GM18507 (cell line): ENCODE measurements around the gene INS.
"Not testable (repeated sequence)": the region's sequence is repeated elsewhere in the genome, so short reads cannot be mapped to it uniquely, and the experiment has no call there.

ENCODE experiments used
- DNase-seq: peaks from one replicate; pipeline ENCODE4 v3.0.0; 2011; ENCODE audit warnings: low read depth; ENCODE audit not compliant: insufficient read length; ENCODE audit errors: extremely low spot score
- FAIRE-seq: peaks from 2 replicates; lab custom pipeline; 2011; peaks lifted over from hg19 to GRCh38; lab: Jason Lieb, UNC

Gene INS

GRCh38 chr11:2126520-2127085 is 34.4 kb downstream of the INS start:
- DNase-seq (no peak), FAIRE-seq (no peak)

- FAIRE-seq, DNase-seq: not testable (repeated sequence)
Measured at GRCh38 chr11:2124736-2125484, 36.1 kb downstream of the INS start.

- DNase-seq (no peak), FAIRE-seq (no peak)
Measured at GRCh38 chr11:2123628-2123960, 37.4 kb downstream of the INS start.

GRCh38 chr11:2122907-2123627 is 37.9 kb downstream of the INS start:
- FAIRE-seq (no peak), DNase-seq (no peak)

- DNase-seq (no peak), FAIRE-seq (no peak)
Measured at GRCh38 chr11:2122222-2122906, 38.6 kb downstream of the INS start.

GRCh38 chr11:2121227-2122130 is 39.5 kb downstream of the INS start:
- no peak for FAIRE-seq

GRCh38 chr11:2120359-2121100 is 40.5 kb downstream of the INS start:
- FAIRE-seq (no peak), DNase-seq (no peak)

More at GRCh38 chr11:2121227-2122130, 39.5 kb downstream of the INS start:
- no peak for DNase-seq

- FAIRE-seq, result no peak
- no peak for DNase-seq
Measured at GRCh38 chr11:2118677-2119076, 42.3 kb downstream of the INS start.

GRCh38 chr11:2116680-2117079 is 44.3 kb downstream of the INS start:
- FAIRE-seq (no peak), DNase-seq (no peak)

GRCh38 chr11:2115308-2115707 is 45.7 kb downstream of the INS start:
- FAIRE-seq (no peak), DNase-seq (no peak)

GRCh38 chr11:2114430-2115241 is 46.4 kb downstream of the INS start:
- FAIRE-seq (no peak), DNase-seq (no peak)

GRCh38 chr11:2113776-2114175 is 47.2 kb downstream of the INS start:
- DNase-seq (no peak), FAIRE-seq (no peak)

GRCh38 chr11:2110521-2110920 is 50.5 kb downstream of the INS start:
- FAIRE-seq (no peak), DNase-seq (no peak)
